GM13977 (cell line): ENCODE measurements around the gene FSCN2.

ENCODE experiments used
- DNase-seq: peaks from one replicate; pipeline ENCODE4 v3.0.0; 2012; ENCODE audit warnings: low spot score
- CTCF ChIP-seq: IDR thresholded peaks from 2 replicates; pipeline ENCODE4 v1.5.1; 2012; ENCODE audit warnings: mild to moderate bottlenecking, control low read depth; ENCODE audit not compliant: insufficient read depth; ENCODE audit errors: extremely low read depth, missing control alignments
- in situ Hi-C: fragments of 300-500 bp; cut with MboI; formaldehyde crosslinking; loops from one replicate; pipeline ENCODE4 v1.12.0; 2022; ENCODE audit warnings: low sequenced_read_pairs, low pct_unique_long_range_greater_than_20kb, mixed read lengths, inconsistent platforms; ENCODE audit not compliant: unreplicated experiment

The FSCN2 gene

GRCh38 chr17:81500047-81500446 is 28.1 kb upstream of the FSCN2 start:
- in situ Hi-C loops: no loop called here
- DNase-seq: no peak
- TF ChIP-seq CTCF: no peak

- no peak for TF ChIP-seq CTCF
- in situ Hi-C loops: no loop called here
- no peak for DNase-seq
Observed at GRCh38 chr17:81502471-81503017, 25.6 kb upstream of the FSCN2 start.

DNA sequence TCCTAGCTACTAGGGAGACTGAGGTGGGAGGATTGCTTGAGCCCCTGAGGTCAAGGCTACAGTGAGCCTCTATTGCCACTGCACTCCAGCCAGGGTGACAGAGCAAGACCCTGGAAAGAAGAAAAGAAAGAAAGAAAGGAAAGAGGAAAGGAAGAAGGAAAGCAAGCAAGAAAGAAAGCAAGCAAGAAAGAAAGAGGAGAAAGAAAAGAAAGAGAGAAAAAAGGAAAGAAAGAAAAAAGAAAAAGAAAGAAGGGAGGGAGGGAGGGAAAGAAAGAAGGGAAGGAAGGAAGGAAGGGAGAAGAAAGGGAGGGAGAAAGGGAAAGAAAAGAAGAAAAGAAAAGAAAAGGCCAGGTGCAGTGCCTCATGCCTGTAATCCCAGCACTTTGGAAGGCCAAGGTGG is 24.6 kb upstream of the FSCN2 start:
- DNase-seq: no peak
- no peak for TF ChIP-seq CTCF
- in situ Hi-C loops: no loop called here

DNA sequence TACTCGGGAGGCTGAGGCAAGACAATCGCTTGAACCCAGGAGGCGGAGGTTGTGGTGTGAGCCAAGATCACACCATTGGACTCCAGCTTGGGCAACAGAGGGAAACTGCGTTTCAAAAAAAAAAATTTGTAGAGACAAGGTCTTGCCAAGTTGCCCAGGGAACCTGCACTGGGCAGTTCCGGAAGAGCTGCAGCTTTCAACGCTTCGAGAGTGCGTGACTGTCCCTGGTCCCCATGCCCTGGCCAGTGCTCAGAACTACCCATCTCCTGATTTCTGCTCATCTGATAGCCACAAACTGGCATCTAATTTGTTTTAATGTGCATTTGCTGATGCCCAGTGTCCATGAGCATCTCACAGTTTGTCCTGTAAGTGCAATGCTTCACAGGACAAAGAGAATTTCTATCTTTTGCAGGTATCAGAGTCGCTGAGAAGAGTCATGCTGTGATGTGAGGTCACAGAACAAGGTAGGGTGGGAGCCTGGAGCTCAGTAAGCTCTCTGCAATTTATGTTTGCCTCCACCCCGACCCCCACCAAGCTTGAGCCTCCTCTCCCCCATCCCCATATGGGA is 19.5 kb upstream of the FSCN2 start:
- in situ Hi-C loops: no loop called here
- no peak for DNase-seq
- no peak for TF ChIP-seq CTCF

DNA sequence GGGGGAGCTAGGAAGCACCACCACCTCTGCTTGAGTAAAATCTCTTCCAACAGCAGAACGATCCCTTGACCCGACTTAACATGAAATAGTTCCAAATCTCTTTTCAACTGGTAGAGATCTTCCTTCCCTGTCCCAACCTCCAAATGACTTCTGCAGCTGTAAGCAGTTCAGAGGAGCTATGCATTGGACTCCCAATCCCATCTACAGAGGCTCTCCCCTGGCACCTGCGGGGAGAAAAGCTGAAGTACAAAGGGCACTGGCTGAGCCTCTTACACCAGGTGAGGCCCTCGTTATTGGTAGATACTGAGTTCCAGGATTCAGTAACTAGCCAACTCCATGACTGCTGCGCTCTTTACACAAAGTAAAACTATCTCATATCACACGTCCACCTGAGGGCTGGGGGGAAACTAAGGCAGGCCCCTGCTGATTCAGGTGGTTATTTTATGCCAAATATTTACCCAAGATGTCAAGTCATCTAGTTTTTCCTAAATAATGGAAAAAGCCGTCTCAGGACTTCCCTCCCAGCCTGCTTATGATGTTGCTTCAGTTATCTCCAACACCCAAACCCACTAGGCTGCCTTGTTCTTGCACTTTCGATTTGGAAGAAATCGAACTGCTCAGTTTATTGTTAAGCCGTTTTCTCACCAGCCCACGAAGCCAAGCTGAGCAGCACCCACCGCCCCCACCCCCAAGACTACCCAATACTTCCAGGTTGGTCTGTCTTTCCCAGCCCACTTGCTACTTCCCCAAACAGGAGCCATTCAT is 18.8 kb upstream of the FSCN2 start:
- DNase-seq: no peak
- in situ Hi-C loops: no loop called here
- TF ChIP-seq CTCF: no peak

DNA sequence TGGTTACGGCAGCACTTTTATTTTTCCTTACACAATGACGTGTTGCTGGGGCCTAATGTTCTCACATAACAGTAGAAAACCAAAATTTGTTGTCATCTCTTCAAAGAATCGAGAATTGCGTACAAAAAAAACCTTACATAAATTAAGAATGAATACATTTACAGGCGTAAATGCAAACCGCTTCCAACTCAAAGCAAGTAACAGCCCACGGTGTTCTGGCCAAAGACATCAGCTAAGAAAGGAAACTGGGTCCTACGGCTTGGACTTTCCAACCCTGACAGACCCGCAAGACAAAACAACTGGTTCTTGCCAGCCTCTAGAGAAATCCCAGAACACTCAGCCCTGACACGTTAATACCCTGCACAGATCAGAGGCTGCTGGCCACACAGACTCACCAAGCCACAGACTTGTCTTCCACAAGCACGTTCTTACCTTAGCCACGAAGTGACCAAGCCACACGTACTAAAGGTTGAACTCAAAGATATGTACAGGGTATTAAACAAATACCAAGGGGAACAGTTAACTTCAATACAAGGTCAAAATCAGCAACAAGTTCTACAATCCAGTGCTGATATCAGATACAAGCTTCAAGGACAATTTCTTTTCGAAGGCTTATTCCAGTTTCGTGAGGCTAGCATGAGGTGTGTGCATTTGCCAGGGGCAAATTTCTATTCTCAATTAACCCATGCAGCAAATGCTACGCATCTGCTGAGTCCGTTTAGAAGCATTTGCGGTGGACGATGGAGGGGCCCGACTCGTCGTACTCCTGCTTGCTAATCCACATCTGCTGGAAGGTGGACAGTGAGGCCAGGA is 18.0 kb upstream of the FSCN2 start:
- in situ Hi-C loops: no loop called here
- DNase-seq: no peak
- TF ChIP-seq CTCF: no peak
